ENCODE results near the gene TAF5L.

TAF5L gene

GRCh38 chr1:229594227-229595008 lies 31.5 kb downstream of the TAF5L start:
- H3K36me3 ChIP-seq (ENCODE audit: control insufficient read depth in 1 of 2, insufficient read depth in 2 of 2, low read length in 2 of 2) = peaks cover 17 to 25% of the 10 kb centered on the region in 2 donors
- no peak overlapping the region for H3K27ac ChIP-seq (ENCODE audit: low read depth, low read length)

GRCh38 chr1:229593800-229594199 lies 32.1 kb downstream of the TAF5L start:
- H3K9me3 ChIP-seq (ENCODE audit: control insufficient read depth in 1 of 2, low read length in 2 of 2) = no peaks in the 10 kb centered on the region
- H3K9ac ChIP-seq (ENCODE audit: low read depth in 1 of 2, low read length in 2 of 2) = no peak overlapping the region
- H3K4me3 ChIP-seq (ENCODE audit: low read depth in 1 of 2, low read length in 2 of 2) = no peak overlapping the region
- H3K27ac ChIP-seq (ENCODE audit: low read depth, low read length) = no peak overlapping the region
- no peaks in the 10 kb centered on the region for H3K27me3 ChIP-seq (ENCODE audit: control insufficient read depth in 1 of 2, insufficient read depth in 2 of 2, low read length in 2 of 2)
- H3K4me1 ChIP-seq (ENCODE audit: control insufficient read depth in 1 of 2, insufficient read depth in 2 of 2, low read length in 2 of 2) = peaks cover 0 to 3% of the 10 kb centered on the region in 2 donors
- H3K36me3 ChIP-seq (ENCODE audit: control insufficient read depth in 1 of 2, insufficient read depth in 2 of 2, low read length in 2 of 2) = peaks cover 17 to 25% of the 10 kb centered on the region in 2 donors

More at GRCh38 chr1:229594227-229595008, 31.5 kb downstream of the TAF5L start:
- H3K9me3 ChIP-seq (ENCODE audit: control insufficient read depth in 1 of 2, low read length in 2 of 2) = no peaks in the 10 kb centered on the region
- H3K27me3 ChIP-seq (ENCODE audit: control insufficient read depth in 1 of 2, insufficient read depth in 2 of 2, low read length in 2 of 2) = no peaks in the 10 kb centered on the region
- peaks cover 0 to 3% of the 10 kb centered on the region in 2 donors for H3K4me1 ChIP-seq (ENCODE audit: control insufficient read depth in 1 of 2, insufficient read depth in 2 of 2, low read length in 2 of 2)
- no peak overlapping the region for H3K9ac ChIP-seq (ENCODE audit: low read depth in 1 of 2, low read length in 2 of 2)
- H3K4me3 ChIP-seq (ENCODE audit: low read depth in 1 of 2, low read length in 2 of 2) = no peak overlapping the region

- H3K27ac ChIP-seq (ENCODE audit: low read depth, low read length) = no peak overlapping the region
- H3K4me3 ChIP-seq (ENCODE audit: low read depth in 1 of 2, low read length in 2 of 2) = no peak overlapping the region
- H3K27me3 ChIP-seq (ENCODE audit: control insufficient read depth in 1 of 2, insufficient read depth in 2 of 2, low read length in 2 of 2) = no peaks in the 10 kb centered on the region
- H3K36me3 ChIP-seq (ENCODE audit: control insufficient read depth in 1 of 2, insufficient read depth in 2 of 2, low read length in 2 of 2) = peaks cover 13 to 22% of the 10 kb centered on the region in 2 donors
- H3K9me3 ChIP-seq (ENCODE audit: control insufficient read depth in 1 of 2, low read length in 2 of 2) = no peaks in the 10 kb centered on the region
- no peak overlapping the region for H3K9ac ChIP-seq (ENCODE audit: low read depth in 1 of 2, low read length in 2 of 2)
- H3K4me1 ChIP-seq (ENCODE audit: control insufficient read depth in 1 of 2, insufficient read depth in 2 of 2, low read length in 2 of 2) = no peaks in the 10 kb centered on the region
Measured at GRCh38 chr1:229590119-229590518, 35.8 kb downstream of the TAF5L start.

GRCh38 chr1:229585338-229585737 lies 40.6 kb downstream of the TAF5L start:
- Histone ChIP-seq H3K4me1 (ENCODE audit: control insufficient read depth in 1 of 2, insufficient read depth in 2 of 2, low read length in 2 of 2) (peaks cover 0 to 7% of the 10 kb centered on the region in 2 donors), H3K36me3 (ENCODE audit: control insufficient read depth in 1 of 2, insufficient read depth in 2 of 2, low read length in 2 of 2) (no peaks in the 10 kb centered on the region), H3K9ac (ENCODE audit: low read depth in 1 of 2, low read length in 2 of 2) (no peak overlapping the region), H3K4me3 (ENCODE audit: low read depth in 1 of 2, low read length in 2 of 2) (no peak overlapping the region), H3K9me3 (ENCODE audit: control insufficient read depth in 1 of 2, low read length in 2 of 2) (no peaks in the 10 kb centered on the region), H3K27me3 (ENCODE audit: control insufficient read depth in 1 of 2, insufficient read depth in 2 of 2, low read length in 2 of 2) (no peaks in the 10 kb centered on the region), H3K27ac (ENCODE audit: low read depth, low read length) (no peak overlapping the region)

GRCh38 chr1:229582715-229583114 lies 43.2 kb downstream of the TAF5L start:
- H3K9me3 ChIP-seq (ENCODE audit: control insufficient read depth in 1 of 2, low read length in 2 of 2) = no peaks in the 10 kb centered on the region

GRCh38 chr1:229582011-229582694 lies 43.8 kb downstream of the TAF5L start:
- Histone ChIP-seq H3K9me3 (ENCODE audit: control insufficient read depth in 1 of 2, low read length in 2 of 2) (no peaks in the 10 kb centered on the region), H3K9ac (ENCODE audit: low read depth in 1 of 2, low read length in 2 of 2) (no peak overlapping the region), H3K27me3 (ENCODE audit: control insufficient read depth in 1 of 2, insufficient read depth in 2 of 2, low read length in 2 of 2) (no peaks in the 10 kb centered on the region), H3K27ac (ENCODE audit: low read depth, low read length) (no peak overlapping the region), H3K4me3 (ENCODE audit: low read depth in 1 of 2, low read length in 2 of 2) (no peak overlapping the region), H3K36me3 (ENCODE audit: control insufficient read depth in 1 of 2, insufficient read depth in 2 of 2, low read length in 2 of 2) (no peaks in the 10 kb centered on the region), H3K4me1 (ENCODE audit: control insufficient read depth in 1 of 2, insufficient read depth in 2 of 2, low read length in 2 of 2) (peaks cover 8 to 16% of the 10 kb centered on the region in 2 donors)

More at GRCh38 chr1:229582715-229583114, 43.2 kb downstream of the TAF5L start:
- peaks cover 8 to 16% of the 10 kb centered on the region in 2 donors for H3K4me1 ChIP-seq (ENCODE audit: control insufficient read depth in 1 of 2, insufficient read depth in 2 of 2, low read length in 2 of 2)
- H3K27me3 ChIP-seq (ENCODE audit: control insufficient read depth in 1 of 2, insufficient read depth in 2 of 2, low read length in 2 of 2) = no peaks in the 10 kb centered on the region
- no peak overlapping the region for H3K4me3 ChIP-seq (ENCODE audit: low read depth in 1 of 2, low read length in 2 of 2)
- H3K27ac ChIP-seq (ENCODE audit: low read depth, low read length) = no peak overlapping the region
- H3K9ac ChIP-seq (ENCODE audit: low read depth in 1 of 2, low read length in 2 of 2) = no peak overlapping the region
- H3K36me3 ChIP-seq (ENCODE audit: control insufficient read depth in 1 of 2, insufficient read depth in 2 of 2, low read length in 2 of 2) = no peaks in the 10 kb centered on the region

- peaks cover 8 to 16% of the 10 kb centered on the region in 2 donors for H3K4me1 ChIP-seq (ENCODE audit: control insufficient read depth in 1 of 2, insufficient read depth in 2 of 2, low read length in 2 of 2)
- no peak overlapping the region for H3K27ac ChIP-seq (ENCODE audit: low read depth, low read length)
- H3K4me3 ChIP-seq (ENCODE audit: low read depth in 1 of 2, low read length in 2 of 2) = no peak overlapping the region
- no peaks in the 10 kb centered on the region for H3K27me3 ChIP-seq (ENCODE audit: control insufficient read depth in 1 of 2, insufficient read depth in 2 of 2, low read length in 2 of 2)
- no peaks in the 10 kb centered on the region for H3K9me3 ChIP-seq (ENCODE audit: control insufficient read depth in 1 of 2, low read length in 2 of 2)
- no peak overlapping the region for H3K9ac ChIP-seq (ENCODE audit: low read depth in 1 of 2, low read length in 2 of 2)
- H3K36me3 ChIP-seq (ENCODE audit: control insufficient read depth in 1 of 2, insufficient read depth in 2 of 2, low read length in 2 of 2) = no peaks in the 10 kb centered on the region
Measured at GRCh38 chr1:229581485-229581884, 44.4 kb downstream of the TAF5L start.

GRCh38 chr1:229579059-229579673 lies 46.8 kb downstream of the TAF5L start:
- Histone ChIP-seq H3K9me3 (ENCODE audit: control insufficient read depth in 1 of 2, low read length in 2 of 2) (no peaks in the 10 kb centered on the region), H3K4me3 (ENCODE audit: low read depth in 1 of 2, low read length in 2 of 2) (peak overlapping the region; percentile 12 to 32), H3K9ac (ENCODE audit: low read depth in 1 of 2, low read length in 2 of 2) (no peak overlapping the region), H3K36me3 (ENCODE audit: control insufficient read depth in 1 of 2, insufficient read depth in 2 of 2, low read length in 2 of 2) (no peaks in the 10 kb centered on the region), H3K27me3 (ENCODE audit: control insufficient read depth in 1 of 2, insufficient read depth in 2 of 2, low read length in 2 of 2) (no peaks in the 10 kb centered on the region), H3K27ac (ENCODE audit: low read depth, low read length) (no peak overlapping the region), H3K4me1 (ENCODE audit: control insufficient read depth in 1 of 2, insufficient read depth in 2 of 2, low read length in 2 of 2) (peaks cover 8 to 16% of the 10 kb centered on the region in 2 donors)

GRCh38 chr1:229578168-229579058 lies 47.5 kb downstream of the TAF5L start:
- H3K27me3 ChIP-seq (ENCODE audit: control insufficient read depth in 1 of 2, insufficient read depth in 2 of 2, low read length in 2 of 2) = no peaks in the 10 kb centered on the region
- peaks cover 8 to 16% of the 10 kb centered on the region in 2 donors for H3K4me1 ChIP-seq (ENCODE audit: control insufficient read depth in 1 of 2, insufficient read depth in 2 of 2, low read length in 2 of 2)
- no peak overlapping the region for H3K27ac ChIP-seq (ENCODE audit: low read depth, low read length)
- H3K36me3 ChIP-seq (ENCODE audit: control insufficient read depth in 1 of 2, insufficient read depth in 2 of 2, low read length in 2 of 2) = no peaks in the 10 kb centered on the region
- H3K9ac ChIP-seq (ENCODE audit: low read depth in 1 of 2, low read length in 2 of 2) = no peak overlapping the region
- no peaks in the 10 kb centered on the region for H3K9me3 ChIP-seq (ENCODE audit: control insufficient read depth in 1 of 2, low read length in 2 of 2)
- H3K4me3 ChIP-seq (ENCODE audit: low read depth in 1 of 2, low read length in 2 of 2) = peak overlapping the region; percentile 12 to 32
